Measurements from ENCODE around the gene TKTL1.

The TKTL1 gene

DNA sequence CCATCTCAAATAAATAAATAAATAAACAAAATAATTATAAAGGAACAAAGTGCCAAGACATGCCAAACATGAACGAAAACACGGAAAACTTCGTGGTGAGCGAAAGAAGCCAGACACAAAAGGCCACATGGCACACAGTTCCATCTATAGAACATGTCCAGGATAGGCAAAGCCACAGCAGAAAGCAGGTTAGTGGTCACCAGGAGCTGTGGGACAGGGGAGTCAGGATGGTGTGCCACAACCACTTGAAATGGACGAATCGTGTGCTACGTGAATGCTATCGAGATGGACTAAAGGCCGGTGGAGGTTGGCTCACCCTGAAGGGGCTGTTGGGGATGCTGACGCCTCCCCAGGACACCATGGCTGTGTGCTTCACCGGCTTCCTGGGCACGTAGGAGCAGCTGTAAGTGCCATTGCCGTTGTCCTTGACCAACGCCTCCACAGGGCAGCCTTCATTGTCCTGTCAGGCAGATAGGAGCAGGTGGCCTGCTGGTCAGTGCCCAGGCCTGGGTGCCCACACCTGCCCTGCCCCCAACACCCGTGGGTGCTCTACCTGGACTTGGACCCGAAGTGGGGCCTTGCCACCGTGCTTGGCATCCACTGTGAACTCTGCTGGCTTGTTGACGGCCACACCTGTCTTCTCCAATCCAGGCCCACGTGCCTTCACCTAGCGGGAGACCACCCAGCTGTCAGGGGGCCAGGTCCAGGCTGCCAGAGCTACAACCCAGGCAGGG lies 68.3 kb downstream of the TKTL1 start:
- DNase-seq, result no peak

DNA sequence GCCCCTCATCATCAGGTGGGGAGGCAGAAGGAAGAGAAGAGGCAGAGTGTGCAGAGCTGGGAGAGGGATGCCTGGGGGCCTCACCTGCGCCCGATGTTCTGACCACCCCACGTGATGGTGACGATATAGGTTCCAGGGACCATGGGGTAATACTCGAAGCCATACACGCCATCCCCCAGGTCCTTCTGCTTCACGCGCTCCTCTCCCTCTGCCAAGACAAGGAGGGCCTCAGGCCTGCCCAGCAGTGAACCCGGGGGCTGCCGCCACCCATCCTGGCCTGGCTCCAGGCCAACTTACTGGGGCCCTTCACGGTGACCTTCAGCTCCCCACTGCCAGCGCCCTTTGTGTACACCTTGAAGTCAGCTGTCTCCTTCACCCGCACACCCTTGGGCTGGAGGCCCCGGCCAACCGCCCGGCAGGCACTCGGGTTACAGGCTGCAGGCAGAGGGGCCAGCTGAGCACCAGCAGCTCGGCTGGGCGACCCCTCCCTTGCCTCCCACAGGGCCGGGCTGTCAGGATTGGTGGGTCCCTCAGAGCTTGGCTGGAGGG lies 69.5 kb downstream of the TKTL1 start:
- DNase-seq, result no peak

DNA sequence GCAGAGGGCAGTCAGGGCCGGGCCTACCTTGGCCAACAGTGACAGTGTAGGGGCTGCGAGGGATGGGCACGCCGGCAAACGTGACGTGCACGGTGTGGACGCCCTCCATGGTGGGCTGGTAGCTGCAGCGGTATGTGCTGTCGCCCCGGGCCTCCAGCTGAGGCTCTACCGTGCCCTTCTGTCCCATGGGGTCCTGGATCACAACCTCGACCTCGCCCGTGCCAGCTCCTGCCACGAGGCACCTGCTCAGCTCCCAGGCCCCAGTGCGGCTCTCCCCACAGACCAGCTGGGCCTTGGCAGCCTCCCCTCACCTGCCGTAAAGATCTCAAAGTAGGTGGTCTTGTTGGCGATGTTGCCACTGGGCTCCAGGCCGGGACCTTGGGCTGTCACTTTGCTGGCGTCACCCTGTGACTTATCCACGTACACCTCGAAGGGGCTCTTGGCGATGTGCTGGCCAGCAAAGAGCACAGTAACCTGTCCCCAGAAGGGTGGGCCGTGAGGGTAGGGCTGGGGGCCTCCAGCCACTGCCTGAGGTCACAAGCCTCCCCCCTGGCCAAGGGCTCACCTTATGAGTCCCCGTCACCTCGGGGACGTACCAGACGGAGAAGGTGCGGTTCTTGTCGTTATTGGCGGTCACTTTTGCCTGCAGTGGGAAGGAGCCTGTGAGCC lies 70.5 kb downstream of the TKTL1 start:
- DNase-seq, result no peak

- DNase-seq, result no peak
Observed at GRCh38 chrX:154366666-154367055, 71.1 kb downstream of the TKTL1 start.

DNA sequence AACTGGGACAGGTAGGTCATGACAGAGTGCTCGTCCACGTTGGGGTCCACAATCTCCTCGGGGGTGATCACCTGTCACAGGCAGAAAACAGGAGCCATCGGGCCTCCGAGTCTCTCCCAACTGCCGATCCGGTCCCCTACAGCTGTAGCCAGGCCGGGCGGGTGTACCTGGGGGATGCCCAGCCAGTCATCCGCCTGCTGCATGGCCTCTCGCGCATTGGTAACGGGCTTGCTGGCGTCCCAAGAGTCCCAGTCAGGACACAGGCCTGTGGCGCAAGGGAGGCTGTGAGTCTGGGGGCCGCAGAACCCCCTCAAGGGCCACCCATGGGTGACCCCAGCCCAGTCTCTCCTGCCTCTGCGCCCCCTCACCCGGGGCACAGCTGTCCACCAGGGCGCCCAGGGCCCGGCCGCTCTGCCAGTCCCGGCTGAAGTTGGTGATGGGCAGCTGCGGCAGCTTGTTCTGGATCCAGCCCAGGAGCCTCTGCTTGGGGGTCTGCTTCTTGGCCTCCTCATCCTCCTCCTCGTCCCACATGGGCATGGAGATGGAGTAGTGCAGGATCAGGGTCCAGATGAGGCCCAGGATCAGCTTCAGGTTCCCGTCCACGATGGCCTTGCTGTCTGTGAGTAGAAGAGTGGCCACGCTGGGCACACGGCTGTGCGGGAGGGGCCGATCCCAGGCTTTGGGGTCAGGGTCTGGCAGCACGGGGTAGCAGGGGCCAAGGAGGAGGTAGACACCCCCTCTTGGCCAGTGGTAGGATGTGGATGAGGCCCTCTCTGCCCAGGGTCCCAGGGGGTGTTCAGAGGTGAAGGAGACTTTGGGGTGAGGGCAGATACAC lies 72.1 kb downstream of the TKTL1 start:
- no peak for DNase-seq

DNA sequence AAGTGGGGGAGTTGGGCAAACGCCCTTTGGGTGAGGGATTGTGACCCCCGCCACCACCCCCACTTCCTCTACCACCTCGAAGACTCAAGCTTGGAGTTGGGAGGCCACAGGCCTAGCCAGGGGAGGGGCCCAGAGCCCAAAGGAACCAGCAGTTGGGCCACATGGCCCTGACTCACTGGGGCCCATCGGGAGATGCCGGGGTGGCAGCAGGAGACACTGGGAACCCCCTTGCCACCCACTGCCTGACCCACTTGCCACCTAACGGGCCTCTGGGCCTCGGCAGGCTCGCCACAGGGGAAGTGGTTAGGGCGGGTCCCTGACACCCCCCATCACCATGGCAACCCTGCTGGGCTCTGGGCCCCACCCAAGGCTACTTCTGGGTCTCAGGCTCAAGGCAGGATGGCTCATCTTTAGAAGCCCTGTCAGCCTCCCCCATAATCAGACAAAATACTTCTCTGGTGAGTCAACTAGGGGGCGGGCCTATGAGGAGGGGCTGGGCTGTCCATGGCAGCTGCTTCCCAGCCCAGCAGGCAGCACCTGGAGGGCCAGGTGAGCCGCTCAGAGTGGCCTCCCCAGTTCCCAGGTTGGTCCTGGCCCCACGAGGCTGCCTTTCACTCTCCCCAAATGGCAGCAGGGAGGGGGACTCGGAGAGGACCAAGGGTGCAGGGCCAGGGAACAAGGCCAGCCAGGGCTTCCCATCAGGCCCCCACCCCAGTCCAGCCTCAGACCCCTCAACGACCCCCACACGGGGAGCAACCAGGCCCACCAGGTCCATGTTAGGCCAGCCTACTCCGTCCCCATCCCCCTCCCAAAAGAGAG lies 73.2 kb downstream of the TKTL1 start:
- DNase-seq, result no peak

- no peak for DNase-seq
Observed at GRCh38 chrX:154369449-154370299, 74.1 kb downstream of the TKTL1 start.

DNA sequence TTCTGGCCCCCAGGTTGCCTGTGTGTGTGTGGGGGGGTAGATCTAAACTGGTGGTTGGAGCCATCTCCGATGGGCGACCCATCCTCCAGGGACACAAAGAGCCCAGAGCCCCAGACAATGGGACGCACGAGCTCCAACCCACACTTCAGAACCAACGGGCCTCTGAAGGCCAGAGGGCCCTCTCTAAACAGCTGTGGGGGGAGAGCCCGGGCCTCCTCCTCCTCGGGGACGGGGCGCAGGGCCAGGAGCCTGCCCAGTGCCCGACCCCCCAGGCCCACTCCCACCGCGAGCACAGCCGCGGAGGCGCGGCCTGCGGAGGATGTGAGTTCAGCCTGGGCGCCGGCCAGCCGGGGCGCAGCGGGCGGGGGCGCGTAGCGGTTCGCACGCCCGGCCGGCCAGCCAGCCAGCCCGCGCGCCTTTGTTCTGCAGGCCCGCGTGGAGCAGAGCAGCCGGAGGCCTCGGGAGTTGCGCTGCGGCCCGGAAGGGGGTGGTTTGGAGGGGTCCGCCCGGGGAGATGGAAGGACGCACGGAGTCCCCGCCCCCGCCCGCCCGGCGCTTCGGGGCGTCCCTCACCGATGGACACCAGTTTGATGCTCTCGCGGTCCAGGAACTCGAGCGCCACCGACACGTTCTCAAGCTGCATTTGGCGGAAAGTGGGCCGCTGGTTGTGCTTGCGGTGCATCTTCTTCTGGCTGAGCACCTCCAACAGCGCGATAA lies 74.9 kb downstream of the TKTL1 start:
- DNase-seq, result peak; percentile 44

- DNase-seq, result peak; percentile 86
Observed at GRCh38 chrX:154371017-154371788, 75.6 kb downstream of the TKTL1 start.

DNA sequence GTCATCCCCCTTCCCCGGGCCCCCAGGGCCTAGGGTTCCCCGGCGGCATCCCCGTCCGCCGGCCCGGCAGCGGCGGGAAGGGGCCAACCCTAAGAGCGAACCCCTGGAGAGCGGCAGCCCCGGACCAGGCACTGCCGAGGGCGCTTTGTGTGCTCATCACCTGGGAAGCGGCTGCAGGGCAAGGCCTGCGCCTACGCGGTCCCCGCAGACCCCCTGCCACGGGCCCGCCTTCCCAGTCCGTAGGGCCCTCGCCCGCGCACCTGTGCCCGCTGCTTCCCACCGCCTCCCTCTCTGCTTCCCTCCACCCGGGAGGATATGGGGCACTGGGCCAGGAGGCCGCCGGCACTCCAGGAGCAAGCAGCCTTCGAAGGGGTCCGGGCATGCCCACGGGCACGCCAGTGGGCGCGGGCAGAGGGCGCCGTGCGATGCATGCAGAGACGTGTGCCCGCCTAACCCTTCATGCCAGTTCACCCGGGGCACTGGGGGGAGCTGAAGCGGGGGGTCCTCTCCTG lies 76.2 kb downstream of the TKTL1 start:
- DNase-seq, result no peak

DNA sequence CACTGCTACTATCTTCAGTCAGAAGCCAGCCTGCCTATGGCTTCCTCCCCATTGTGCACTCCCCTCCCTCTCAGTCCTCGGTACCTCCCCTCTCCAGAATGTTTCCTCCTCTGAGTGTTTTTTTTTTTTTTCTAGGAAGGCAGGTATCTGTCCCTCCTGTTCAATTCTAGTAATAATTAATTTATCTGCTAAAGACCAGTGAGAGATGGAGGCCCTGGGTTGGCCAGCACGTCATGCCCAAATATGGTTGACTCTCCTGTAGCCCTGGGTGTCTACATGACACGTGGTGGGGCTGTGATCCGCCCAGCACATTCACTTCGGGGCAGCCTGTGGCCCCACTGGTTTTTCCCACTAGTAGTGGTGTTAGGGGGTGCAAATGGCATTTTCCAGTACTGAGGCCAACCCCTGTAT lies 77.0 kb downstream of the TKTL1 start:
- no peak for DNase-seq

GRCh38 chrX:154373340-154374306 lies 78.0 kb downstream of the TKTL1 start:
- peak; percentile 51 for DNase-seq

DNA sequence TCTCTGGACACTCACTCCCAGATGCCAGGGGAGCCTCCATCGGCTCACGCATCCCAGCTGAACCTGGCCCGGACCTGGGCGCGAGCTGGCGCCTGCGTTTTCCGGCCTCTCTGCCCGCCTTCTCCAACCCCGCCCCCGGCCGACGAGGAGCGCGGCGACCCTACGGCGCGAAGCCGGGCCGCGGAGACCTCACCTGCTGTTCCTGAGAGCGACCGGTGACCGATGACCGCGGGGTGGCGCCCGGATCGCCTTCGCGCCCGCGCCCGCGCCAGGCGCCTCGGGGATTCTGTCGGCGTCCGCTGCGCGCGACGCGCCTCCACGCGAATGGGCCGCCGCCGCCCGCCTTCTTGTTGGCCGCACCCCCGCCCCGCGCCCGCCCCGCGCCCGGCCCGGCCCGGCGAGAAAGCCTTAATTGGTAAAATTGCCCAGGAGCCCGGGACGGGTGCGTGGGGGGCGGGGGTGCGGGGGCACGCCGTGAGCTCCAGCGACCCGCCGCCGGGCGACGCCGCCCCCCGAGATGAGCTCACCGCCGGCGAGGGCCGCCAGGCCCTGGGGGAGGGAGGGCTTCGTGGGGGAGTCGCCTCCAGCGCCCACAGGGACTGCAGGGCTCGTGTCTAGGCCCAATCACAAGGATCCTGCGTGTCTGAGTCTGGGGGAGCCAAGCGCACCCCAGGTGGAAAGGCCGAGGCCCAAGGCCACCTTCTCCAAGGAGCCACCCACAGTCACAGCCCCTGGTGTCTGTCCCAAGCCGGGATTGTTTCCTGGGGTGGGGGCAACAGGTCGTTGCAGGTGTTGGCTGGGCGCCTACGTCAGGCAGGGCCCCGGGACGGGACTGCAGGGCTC lies 78.9 kb downstream of the TKTL1 start, which contains the start of gene FLNA:
Gene FLNA, minus strand, starts transcription at position 322 of the 843 bp plus-strand sequence. CDS start 3,389 bp downstream, outside the sequence.
- peak; percentile 36 for DNase-seq

DNA sequence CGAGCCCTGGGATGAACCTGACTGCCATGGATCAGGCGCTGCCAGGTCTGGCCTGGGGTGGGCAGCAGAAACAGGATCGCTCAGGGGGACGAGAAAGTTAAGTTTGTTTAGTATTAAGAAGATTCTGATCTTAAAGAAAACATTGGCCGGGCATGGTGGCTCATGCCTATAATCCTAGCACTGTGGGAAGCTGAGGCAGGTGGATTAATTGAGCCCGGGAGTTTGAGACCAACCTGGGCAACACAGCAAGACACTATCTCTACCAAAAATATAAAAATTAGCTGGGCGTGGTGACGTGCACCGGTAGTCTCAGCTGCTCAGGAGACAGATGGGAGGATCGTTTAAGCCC lies 79.5 kb downstream of the TKTL1 start:
- no peak for DNase-seq

GRCh38 chrX:154376774-154377173 lies 81.2 kb downstream of the TKTL1 start:
- no peak for DNase-seq

- peak; percentile 61 for DNase-seq
Observed at GRCh38 chrX:154378059-154378798, 82.6 kb downstream of the TKTL1 start.

Data from NCI-H1092 treated with DMSO at 0.1 percent for 48 hours (cell line).